KG1 (cell line): Measurements from ENCODE around the gene LRIG1.

ENCODE experiments used
- DNase-seq: peaks from one replicate; lab custom pipeline; 2025; lab: John Stamatoyannopoulos, UW

Gene LRIG1

GRCh38 chr3:66350601-66351000 is 150.2 kb downstream of the LRIG1 start:
- DNase-seq = no peak

DNA sequence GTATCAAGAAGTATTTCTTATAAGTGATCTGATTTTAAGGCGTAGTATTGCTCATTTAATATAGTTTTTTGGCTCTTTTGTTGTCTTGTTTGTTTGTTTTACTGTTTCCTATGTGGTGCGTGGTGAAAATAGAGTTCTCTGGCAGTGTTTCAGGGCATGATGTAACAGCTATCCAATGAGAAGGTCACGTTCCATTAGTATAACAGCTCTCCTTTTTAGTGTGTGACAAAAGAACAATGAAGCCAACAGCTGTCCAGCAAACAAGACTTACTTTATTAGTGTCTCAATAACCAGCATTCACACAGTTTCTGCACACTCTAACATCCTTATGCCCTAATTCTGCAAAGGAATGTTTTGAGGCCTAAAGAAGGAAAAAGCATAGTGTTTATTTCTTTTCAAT is 152.1 kb downstream of the LRIG1 start:
- no peak for DNase-seq

- DNase-seq = no peak
Measured at GRCh38 chr3:66344848-66345578, 155.8 kb downstream of the LRIG1 start.

- no peak for DNase-seq
Measured at GRCh38 chr3:66344391-66344811, 156.4 kb downstream of the LRIG1 start.

GRCh38 chr3:66342717-66343356 is 158.0 kb downstream of the LRIG1 start:
- no peak for DNase-seq

- no peak for DNase-seq
Measured at GRCh38 chr3:66338927-66339326, 161.9 kb downstream of the LRIG1 start.

- DNase-seq = no peak
Measured at GRCh38 chr3:66336333-66336766, 164.5 kb downstream of the LRIG1 start.

GRCh38 chr3:66335671-66336070 is 165.2 kb downstream of the LRIG1 start:
- no peak for DNase-seq
